Neural cell (in vitro differentiated cells): Measurements from ENCODE around the gene MINDY4.

Source experiments
- CTCF ChIP-seq: fragments of 450-650 bp; IDR thresholded peaks from 2 replicates; pipeline ENCODE4 v1.5.1; 2014; ENCODE audit warnings: antibody characterized with exemption, mild to moderate bottlenecking, moderate library complexity; ENCODE audit not compliant: poor library complexity, severe bottlenecking
- EP300 ChIP-seq: fragments of 450-650 bp; conservative IDR thresholded peaks from 2 replicates; pipeline ENCODE4 v1.6.1; 2014; ENCODE audit warnings: antibody characterized with exemption, mild to moderate bottlenecking, moderate library complexity; ENCODE audit not compliant: poor library complexity, severe bottlenecking
- EZH2 ChIP-seq: fragments of 200-600, 300-800 bp; shearing (Covaris generic), sonication (generic); IDR thresholded peaks from 2 replicates; pipeline ENCODE4 v1.6.1; 2014; ENCODE audit warnings: antibody characterized with exemption, low read length, borderline replicate concordance, mild to moderate bottlenecking; ENCODE audit not compliant: insufficient read depth, poor library complexity, severe bottlenecking
- MXI1 ChIP-seq: fragments of 450-650 bp; conservative IDR thresholded peaks from 2 replicates; pipeline ENCODE4 v1.6.1; 2014; ENCODE audit warnings: antibody characterized with exemption, mild to moderate bottlenecking; ENCODE audit not compliant: poor library complexity, severe bottlenecking
- POLR2AphosphoS5 ChIP-seq: IDR thresholded peaks from 2 replicates; pipeline ENCODE4 v1.6.1; 2012
- REST ChIP-seq: IDR thresholded peaks from 2 replicates; pipeline ENCODE4 v1.6.1; 2012; ENCODE audit warnings: borderline replicate concordance
- SMC3 ChIP-seq: fragments of 450-650 bp; conservative IDR thresholded peaks from 2 replicates; pipeline ENCODE4 v1.6.1; 2014; ENCODE audit warnings: antibody characterized with exemption, mild to moderate bottlenecking, moderate library complexity; ENCODE audit not compliant: poor library complexity

GRCh38 chr7:30804078-30804661, 33.0 kb downstream of the MINDY4 start:
- TF ChIP-seq CTCF (no peak), EZH2 (no peak), SMC3 (no peak), REST (no peak), MXI1 (no peak), EP300 (no peak), POLR2AphosphoS5 (no peak)
